Lower leg skin (tissue), 3 donors: ENCODE data around the gene FOXA2.

ENCODE experiments used
- CTCF ChIP-seq, 3 donors: fragments of 450-650 bp; IDR thresholded peaks; one replicate each; pipeline ENCODE4 v1.5.1; 2016; ENCODE audit warnings: antibody characterized with exemption in 3 of 3, mild to moderate bottlenecking in 3 of 3, moderate library complexity in 2 of 3
- POLR2A ChIP-seq, 2 donors: fragments of 450-650 bp; IDR thresholded peaks; one replicate each; pipeline ENCODE4 v1.6.1; 2016 to 2017; ENCODE audit warnings: antibody characterized with exemption in 2 of 2, mild to moderate bottlenecking in 1 of 2, moderate library complexity in 1 of 2

- TF ChIP-seq CTCF (IDR thresholded peaks at IDR 0.05), result no peak
- TF ChIP-seq POLR2A (IDR thresholded peaks at IDR 0.05), result no peak
Measured at GRCh38 chr20:22619806-22620205, 35.4 kb upstream of the FOXA2 start.
